Neural crest cell (in vitro differentiated cells): Measurements from ENCODE around the gene PARVB. TPM values are rescaled to one million over a fixed set of nuclear protein-coding genes. Genes with fewer than 3 reads are reported as not detected.

Experiments used
- DNase-seq: peaks from one replicate; pipeline ENCODE4 v3.0.0; 2021; ENCODE audit warnings: low read depth, mixed read lengths, low spot score
- H3K27ac Mint-ChIP-seq: one replicate; pipeline ENCODE4 v1.8.0; 2021; ENCODE audit warnings: mild to moderate bottlenecking, mixed read lengths; ENCODE audit not compliant: unreplicated experiment
- H3K27me3 Mint-ChIP-seq: 2 replicates; pipeline ENCODE4 v1.8.0; 2021; ENCODE audit warnings: low read depth, mild to moderate bottlenecking, mixed read lengths
- H3K36me3 Mint-ChIP-seq: 2 replicates; pipeline ENCODE4 v1.8.0; 2021; ENCODE audit warnings: low read depth, mild to moderate bottlenecking, mixed read lengths
- H3K4me1 Mint-ChIP-seq: 2 replicates; pipeline ENCODE4 v1.8.0; 2021; ENCODE audit warnings: mixed read lengths
- H3K4me3 Mint-ChIP-seq: one replicate; pipeline ENCODE4 v1.8.0; 2021; ENCODE audit warnings: mild to moderate bottlenecking, mixed read lengths
- H3K9me3 Mint-ChIP-seq: 2 replicates; pipeline ENCODE4 v1.8.0; 2021; ENCODE audit warnings: mixed read lengths
- CTCF ChIP-seq: fragments of 200-600 bp; sonication (generic); conservative IDR thresholded peaks from 2 replicates; pipeline ENCODE4 v1.5.0; 2021; ENCODE audit warnings: antibody characterized with exemption, mild to moderate bottlenecking
- total RNA-seq: library from RNA; stranded (reverse); gene quantifications from 2 replicates; pipeline ENCODE4 v1.2.1, GENCODE V29; 2021

PARVB gene
- total RNA-seq, 1 donor from 2014 or later: 21.8 TPM

GRCh38 chr22:44183287-44183588 lies 159.1 kb downstream of the PARVB start:
- TF ChIP-seq CTCF: no peak
- H3K27ac Mint-ChIP-seq: no peak overlapping the region
- H3K4me3 Mint-ChIP-seq: no peak overlapping the region
- H3K27me3 Mint-ChIP-seq: no peaks in the 10 kb centered on the region
- H3K9me3 Mint-ChIP-seq: no peaks in the 10 kb centered on the region
- H3K36me3 Mint-ChIP-seq: no peaks in the 10 kb centered on the region
- peaks cover 9% of the 10 kb centered on the region for H3K4me1 Mint-ChIP-seq
- no peak for DNase-seq

- no peak overlapping the region for H3K27ac Mint-ChIP-seq
- no peak overlapping the region for H3K4me3 Mint-ChIP-seq
- no peak for DNase-seq
- H3K9me3 Mint-ChIP-seq: no peaks in the 10 kb centered on the region
- no peaks in the 10 kb centered on the region for H3K27me3 Mint-ChIP-seq
- peaks cover 9% of the 10 kb centered on the region for H3K4me1 Mint-ChIP-seq
- TF ChIP-seq CTCF: no peak
- H3K36me3 Mint-ChIP-seq: no peaks in the 10 kb centered on the region
Measured at GRCh38 chr22:44184006-44184405, 159.9 kb downstream of the PARVB start.

GRCh38 chr22:44185237-44186120 lies 161.4 kb downstream of the PARVB start:
- H3K36me3 Mint-ChIP-seq: no peaks in the 10 kb centered on the region
- H3K9me3 Mint-ChIP-seq: no peaks in the 10 kb centered on the region

GRCh38 chr22:44186121-44186510 lies 162.0 kb downstream of the PARVB start:
- DNase-seq: no peak
- peaks cover 4% of the 10 kb centered on the region for H3K4me1 Mint-ChIP-seq
- no peaks in the 10 kb centered on the region for H3K27me3 Mint-ChIP-seq
- H3K9me3 Mint-ChIP-seq: no peaks in the 10 kb centered on the region
- no peak for TF ChIP-seq CTCF
- no peak overlapping the region for H3K27ac Mint-ChIP-seq
- no peak overlapping the region for H3K4me3 Mint-ChIP-seq
- no peaks in the 10 kb centered on the region for H3K36me3 Mint-ChIP-seq

More at GRCh38 chr22:44185237-44186120, 161.4 kb downstream of the PARVB start:
- no peak for TF ChIP-seq CTCF
- Mint-ChIP-seq H3K4me3 (no peak overlapping the region), H3K27me3 (no peaks in the 10 kb centered on the region), H3K27ac (no peak overlapping the region), H3K4me1 (peaks cover 9% of the 10 kb centered on the region)
- no peak for DNase-seq

GRCh38 chr22:44186737-44187136 lies 162.6 kb downstream of the PARVB start:
- TF ChIP-seq CTCF: no peak
- no peak overlapping the region for H3K4me3 Mint-ChIP-seq
- H3K9me3 Mint-ChIP-seq: no peaks in the 10 kb centered on the region
- no peaks in the 10 kb centered on the region for H3K36me3 Mint-ChIP-seq
- H3K27ac Mint-ChIP-seq: no peak overlapping the region
- H3K27me3 Mint-ChIP-seq: no peaks in the 10 kb centered on the region
- no peak for DNase-seq
- H3K4me1 Mint-ChIP-seq: peaks cover 4% of the 10 kb centered on the region
